Fibroblast of gingiva (primary cell): ENCODE results near the gene SHTN1.

Source experiments
- DNase-seq: peaks from one replicate; pipeline ENCODE4 v3.0.0-alpha.2; 2011; ENCODE audit warnings: low read depth

SHTN1 gene

GRCh38 chr10:116833986-116834985, 170.7 kb downstream of the SHTN1 start:
- no peak for DNase-seq

GRCh38 chr10:116831790-116832189, 173.2 kb downstream of the SHTN1 start:
- no peak for DNase-seq
